Measurements from ENCODE around the gene MMP12. TPM values are rescaled to one million over a fixed set of nuclear protein-coding genes. Genes with fewer than 3 reads are reported as not detected.

Gene MMP12
- total RNA-seq, 2 donors from 2014 or later, result not detected

Other genes with a start within 250 kb of the MMP12 start
- gene MMP20, start 249.7 kb downstream of the MMP12 start, total RNA-seq, result not detected
- gene MMP27, start 169.2 kb downstream of the MMP12 start, total RNA-seq, result not detected
- not detected for gene MMP8, start 150.0 kb downstream of the MMP12 start, total RNA-seq
- gene MMP10, start 94.4 kb downstream of the MMP12 start, total RNA-seq, result 1 to 10 TPM in 1 of 2 donors, not detected in 1; 1.2 TPM
- gene MMP1, start 76.8 kb downstream of the MMP12 start, total RNA-seq, result not detected
- gene MMP3, start 31.4 kb downstream of the MMP12 start, total RNA-seq, result not detected
- gene MMP13, start 80.8 kb upstream of the MMP12 start, total RNA-seq, result not detected
- gene DCUN1D5, start 217.2 kb upstream of the MMP12 start, total RNA-seq, result 10 to 100 TPM; 41.3 to 49.1 TPM
- 1 to 10 TPM; 1.5 to 2.2 TPM for gene DYNC2H1, start 234.4 kb upstream of the MMP12 start, total RNA-seq

All from activated T-cell treated with anti-CD3 and anti-CD28 coated beads, Interleukin-2, amount 50 U/mL, for 72 hours (primary cell).